Liver (tissue), 9 donors: ENCODE measurements around the gene LAG3. TPM values are rescaled to one million over a fixed set of nuclear protein-coding genes. Genes with fewer than 3 reads are reported as not detected.

ENCODE experiments used
- DNase-seq: peaks from one replicate; pipeline ENCODE4 v3.0.0-alpha.2; 2017; ENCODE audit warnings: low spot score
- H3K27ac ChIP-seq, 2 donors: one replicate each; pipeline ENCODE4 v1.7.0; 2013; ENCODE audit warnings: inconsistent platforms in 2 of 2, low read length in 2 of 2, control low read depth in 1 of 2, low read depth in 1 of 2, mild to moderate bottlenecking in 1 of 2
- H3K27me3 ChIP-seq, 4 donors: one replicate each; pipeline versions ENCODE4 v1.6.1 to v1.7.0; 2013; ENCODE audit warnings: low read length in 3 of 4, inconsistent platforms in 1 of 4, mild to moderate bottlenecking in 1 of 4, moderate library complexity in 1 of 4; ENCODE audit not compliant: control insufficient read depth in 4 of 4, insufficient read depth in 4 of 4
- H3K36me3 ChIP-seq, 4 donors: one replicate each; pipeline versions ENCODE4 v1.6.1 to v1.7.0; 2013; ENCODE audit warnings: low read length in 3 of 4, mild to moderate bottlenecking in 3 of 4, low read depth in 1 of 4, moderate library complexity in 1 of 4; ENCODE audit not compliant: control insufficient read depth in 4 of 4, insufficient read depth in 3 of 4
- H3K4me1 ChIP-seq, 4 donors: one replicate each; pipeline versions ENCODE4 v1.6.1 to v1.7.0; 2013; ENCODE audit warnings: low read length in 3 of 4, mild to moderate bottlenecking in 3 of 4, moderate library complexity in 1 of 4; ENCODE audit not compliant: control insufficient read depth in 4 of 4, insufficient read depth in 4 of 4
- H3K4me3 ChIP-seq, 3 donors: one replicate each; pipeline versions ENCODE4 v1.6.1 to v1.7.0; 2013; ENCODE audit warnings: low read length in 3 of 3, control low read depth in 1 of 3, low read depth in 1 of 3, mild to moderate bottlenecking in 1 of 3
- H3K9ac ChIP-seq, 2 donors: one replicate each; pipeline ENCODE4 v1.7.0; 2013; ENCODE audit warnings: low read length in 2 of 2, mild to moderate bottlenecking in 2 of 2, moderate library complexity in 2 of 2, control low read depth in 1 of 2, low read depth in 1 of 2
- H3K9me3 ChIP-seq, 4 donors: one replicate each; pipeline versions ENCODE4 v1.6.1 to v1.7.0; 2013; ENCODE audit warnings: low read length in 3 of 4; ENCODE audit not compliant: control insufficient read depth in 4 of 4
- ATF3 ChIP-seq: IDR thresholded peaks from 2 replicates; pipeline ENCODE4 v1.6.1; 2016; ENCODE audit warnings: antibody characterized with exemption
- CTCF ChIP-seq: fragments of 150-350 bp; IDR thresholded peaks from 2 replicates; pipeline ENCODE4 v1.5.1; 2017; ENCODE audit warnings: improper control_type of control experiment, low read depth, low read length; ENCODE audit not compliant: missing input control
- EGR1 ChIP-seq, 2 donors: IDR thresholded peaks; 2 replicates each; pipeline ENCODE4 v1.6.1; 2016 to 2018; ENCODE audit warnings: antibody characterized with exemption in 2 of 2, low read depth in 2 of 2
- GABPA ChIP-seq, 2 donors: IDR thresholded peaks in 1 of 2; conservative IDR thresholded peaks in 1 of 2; 2 replicates each; pipeline ENCODE4 v1.6.1; 2016; ENCODE audit warnings: antibody characterized with exemption in 2 of 2, mild to moderate bottlenecking in 1 of 2, moderate library complexity in 1 of 2
- HNF4A ChIP-seq, 2 donors: conservative IDR thresholded peaks; 2 replicates each; pipeline ENCODE4 v1.6.1; 2016; ENCODE audit warnings: antibody characterized with exemption in 2 of 2, mild to moderate bottlenecking in 2 of 2
- HNF4G ChIP-seq: IDR thresholded peaks from 2 replicates; pipeline ENCODE4 v1.6.1; 2016; ENCODE audit warnings: antibody characterized with exemption
- MAX ChIP-seq: IDR thresholded peaks from 2 replicates; pipeline ENCODE4 v1.6.1; 2016; ENCODE audit warnings: antibody characterized with exemption
- NR2F2 ChIP-seq: IDR thresholded peaks from 2 replicates; pipeline ENCODE4 v1.6.1; 2016; ENCODE audit warnings: antibody characterized with exemption
- RAD21 ChIP-seq, 2 donors: IDR thresholded peaks; 2 replicates each; pipeline ENCODE4 v1.6.1; 2016; ENCODE audit warnings: antibody characterized with exemption in 2 of 2, mild to moderate bottlenecking in 2 of 2
- REST ChIP-seq: IDR thresholded peaks from 2 replicates; pipeline ENCODE4 v1.6.1; 2016; ENCODE audit warnings: antibody characterized with exemption, mild to moderate bottlenecking
- RXRA ChIP-seq, 2 donors: IDR thresholded peaks; 2 replicates each; pipeline ENCODE4 v1.6.1; 2017 to 2018; ENCODE audit warnings: antibody characterized with exemption in 2 of 2, mild to moderate bottlenecking in 1 of 2
- SP1 ChIP-seq: IDR thresholded peaks from 2 replicates; pipeline ENCODE4 v1.6.1; 2018; ENCODE audit warnings: antibody characterized with exemption, mild to moderate bottlenecking
- TAF1 ChIP-seq: conservative IDR thresholded peaks from 2 replicates; pipeline ENCODE4 v1.6.1; 2016; ENCODE audit warnings: antibody characterized with exemption, mild to moderate bottlenecking
- YY1 ChIP-seq: IDR thresholded peaks from 2 replicates; pipeline ENCODE4 v1.6.1; 2016; ENCODE audit warnings: antibody characterized with exemption, mild to moderate bottlenecking
- ZBTB33 ChIP-seq: IDR thresholded peaks from 2 replicates; pipeline ENCODE4 v1.6.1; 2016; ENCODE audit warnings: antibody characterized with exemption
- WGBS: extraction: QIAGEN DNeasy Blood & Tissue Kit; methylation state at CpG from one replicate; pipeline ENCODE4 v1.1.7; 2013; 5-methylcytosine and 5-hydroxymethylcytosine counted together
- polyA plus RNA-seq, 2 donors: library from polyadenylated mRNA; stranded (reverse) in 1 of 2; unstranded in 1 of 2; fragments of 200-250 nt in 1 of 2; fragments of >200 nt in 1 of 2; fragmentation: Nextera tagmentation in 1 of 2; extraction: Ambion mirVana in 1 of 2; gene quantifications; one replicate each; pipeline versions ENCODE4 v1.2.1 to v1.2.3, GENCODE V29; 2013 to 2015
- total RNA-seq, 2 donors: library from RNA; depleted of rRNA; stranded (reverse); fragments of >200 nt; gene quantifications; one replicate each; pipeline ENCODE4 v1.2.3, GENCODE V29; 2014
- donor health status: healthy.
- donor health status: healthy.
- donor health status: healthy.
- donor health status: healthy.
- donor health status: healthy.

The LAG3 gene
- total and polyA plus RNA-seq, 4 donors: 0.14 to 1.2 (median 0.47) TPM

- H3K4me1 ChIP-seq: peaks cover 12 to 54% (median 47%) of the 10 kb centered on the region in 4 donors
- 2% methylated on average over 16 of the region's 16 CpGs for WGBS
- peak; percentile 74 for DNase-seq
- TF ChIP-seq REST: peak; percentile 73
- peak; percentile 69 for TF ChIP-seq NR2F2
- peak in 1 of 2 donors; percentile 51 for TF ChIP-seq GABPA (IDR thresholded peaks at IDR 0.05 in 1 of 2, conservative IDR thresholded peaks at IDR 0.05 in 1 of 2)
- peak; percentile 18 for TF ChIP-seq ZBTB33
- no peak for TF ChIP-seq CTCF
- TF ChIP-seq SP1: peak; percentile 89
- TF ChIP-seq RXRA (IDR thresholded peaks at IDR 0.05): peak; percentile 50 to 56
- no peak for TF ChIP-seq TAF1
- peak; percentile 56 to 81 for TF ChIP-seq EGR1 (IDR thresholded peaks at IDR 0.05; ENCODE audit: low read depth in 2 of 2)
- no peak for TF ChIP-seq HNF4G
- TF ChIP-seq YY1: peak; percentile 52
- peak in 1 of 2 donors; percentile 22 for TF ChIP-seq RAD21 (IDR thresholded peaks at IDR 0.05)
- TF ChIP-seq ATF3: no peak
- peak; percentile 42 for TF ChIP-seq MAX
- peak; percentile 23 to 46 for TF ChIP-seq HNF4A (conservative IDR thresholded peaks at IDR 0.05)
- peak overlapping the region; percentile 78 to 93 for H3K27ac ChIP-seq
- H3K9ac ChIP-seq: peak overlapping the region in 1 of 2 donors; percentile 54
- H3K36me3 ChIP-seq: peaks cover 0 to under 1% (median under 1%) of the 10 kb centered on the region in 4 donors
- H3K9me3 ChIP-seq: no peaks in the 10 kb centered on the region
- no peaks in the 10 kb centered on the region for H3K27me3 ChIP-seq
- peak overlapping the region in 1 of 3 donors; percentile 14 for H3K4me3 ChIP-seq
These were observed 8.1 kb upstream of the LAG3 start for GRCh38 chr12:6764011-6764828.
